GM19467 (cell line): Measurements from ENCODE around the gene LMAN2L.

Source experiments
- ATAC-seq: cut with Tn5 transposase; IDR thresholded peaks from one replicate; pipeline ENCODE4 v1.9.1; 2021; ENCODE audit warnings: mild to moderate bottlenecking, moderate library complexity; ENCODE audit not compliant: unreplicated experiment

The LMAN2L gene

GRCh38 chr2:96739633-96740428, at the start of gene LMAN2L:
Gene LMAN2L, minus strand, starts transcription at chr2:96740064. Its CDS starts 24 bp downstream, at chr2:96740040.
- ATAC-seq = peak; percentile 98

- no peak for ATAC-seq
Observed at GRCh38 chr2:96789245-96789617, 49.4 kb upstream of the LMAN2L start.

DNA sequence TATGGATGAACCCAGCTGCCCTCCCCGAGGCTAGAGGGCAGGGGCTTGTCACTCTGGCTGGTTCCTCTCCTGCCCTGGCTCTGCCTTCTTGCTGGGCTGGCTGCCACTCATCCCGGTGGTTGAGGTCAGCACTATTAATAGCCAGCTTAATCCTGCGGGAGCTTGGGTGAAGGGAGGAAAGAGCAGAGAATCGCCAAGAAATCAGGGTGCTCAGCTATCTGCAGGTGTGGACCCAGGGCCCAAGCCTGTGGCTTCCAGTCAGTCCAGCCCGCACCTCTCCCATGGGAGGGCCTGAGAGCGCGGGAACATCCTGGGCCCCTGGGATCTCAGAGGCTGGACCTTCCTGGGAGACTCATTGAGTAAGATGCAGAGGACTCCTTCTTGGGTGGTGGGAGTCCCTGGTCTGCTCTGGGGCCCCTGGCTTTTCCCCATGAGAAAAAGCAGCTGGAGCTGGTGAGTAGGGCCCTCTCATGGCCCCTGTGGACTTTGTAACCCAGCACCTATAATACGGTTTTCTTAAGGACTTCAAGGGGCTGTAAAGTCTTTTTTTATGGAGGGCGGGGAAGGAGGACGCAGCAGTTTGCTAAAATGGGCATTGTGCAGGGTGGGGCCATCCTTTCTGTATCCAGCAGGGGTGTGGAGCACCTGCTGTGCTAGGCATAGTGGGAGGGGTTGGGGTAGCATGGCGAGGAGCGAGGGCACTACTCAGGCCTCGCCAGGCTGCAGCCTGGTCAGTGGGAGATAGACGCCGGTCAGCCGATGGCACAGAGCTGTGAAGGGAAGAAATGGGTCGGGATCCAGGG, 48.8 kb upstream of the LMAN2L start:
- ATAC-seq = no peak

DNA sequence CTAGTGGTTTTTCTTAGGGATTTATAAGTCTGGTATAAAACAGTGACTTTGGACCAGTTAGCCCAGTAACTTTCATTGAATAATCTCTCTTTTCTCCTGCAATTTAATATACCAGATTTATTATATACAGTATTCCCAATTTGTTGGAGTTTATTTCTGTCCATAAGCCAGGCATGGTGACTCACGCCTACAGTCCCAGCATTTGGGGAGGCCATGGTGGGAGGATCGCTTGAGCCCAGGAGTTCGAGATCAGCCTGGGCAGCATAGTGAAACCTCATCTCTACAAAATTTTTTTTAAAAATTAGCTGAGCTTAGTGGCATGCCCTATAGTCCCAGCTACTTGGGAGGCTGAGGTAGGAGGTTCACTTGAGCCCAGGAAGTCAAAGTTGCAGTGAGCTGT, 47.5 kb upstream of the LMAN2L start:
- no peak for ATAC-seq

GRCh38 chr2:96783388-96783787, 43.5 kb upstream of the LMAN2L start:
- no peak for ATAC-seq

DNA sequence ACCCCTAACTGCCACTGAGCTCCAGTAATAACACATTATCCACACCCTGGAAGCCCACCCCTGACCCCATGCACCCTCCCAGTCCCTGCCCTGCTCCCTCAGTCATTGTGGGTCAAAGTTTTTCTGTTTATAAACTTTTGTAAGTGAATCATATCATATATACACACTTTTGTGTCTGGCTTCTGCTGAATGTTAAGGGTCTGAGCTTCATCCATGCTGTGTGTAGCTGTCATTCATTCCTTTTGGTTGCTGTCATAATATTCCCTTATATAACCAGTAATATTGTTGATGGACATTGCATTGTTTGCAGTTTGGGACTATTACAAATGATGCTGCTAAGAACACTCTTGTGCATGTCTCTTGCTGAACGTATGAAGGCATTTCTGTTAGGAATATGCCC, 35.3 kb upstream of the LMAN2L start:
- no peak for ATAC-seq

- peak; percentile 40 for ATAC-seq
Observed at GRCh38 chr2:96773922-96774321, 34.1 kb upstream of the LMAN2L start.

GRCh38 chr2:96772903-96773671, 33.2 kb upstream of the LMAN2L start:
- no peak for ATAC-seq

- ATAC-seq = no peak
Observed at GRCh38 chr2:96771796-96772618, 32.1 kb upstream of the LMAN2L start.

DNA sequence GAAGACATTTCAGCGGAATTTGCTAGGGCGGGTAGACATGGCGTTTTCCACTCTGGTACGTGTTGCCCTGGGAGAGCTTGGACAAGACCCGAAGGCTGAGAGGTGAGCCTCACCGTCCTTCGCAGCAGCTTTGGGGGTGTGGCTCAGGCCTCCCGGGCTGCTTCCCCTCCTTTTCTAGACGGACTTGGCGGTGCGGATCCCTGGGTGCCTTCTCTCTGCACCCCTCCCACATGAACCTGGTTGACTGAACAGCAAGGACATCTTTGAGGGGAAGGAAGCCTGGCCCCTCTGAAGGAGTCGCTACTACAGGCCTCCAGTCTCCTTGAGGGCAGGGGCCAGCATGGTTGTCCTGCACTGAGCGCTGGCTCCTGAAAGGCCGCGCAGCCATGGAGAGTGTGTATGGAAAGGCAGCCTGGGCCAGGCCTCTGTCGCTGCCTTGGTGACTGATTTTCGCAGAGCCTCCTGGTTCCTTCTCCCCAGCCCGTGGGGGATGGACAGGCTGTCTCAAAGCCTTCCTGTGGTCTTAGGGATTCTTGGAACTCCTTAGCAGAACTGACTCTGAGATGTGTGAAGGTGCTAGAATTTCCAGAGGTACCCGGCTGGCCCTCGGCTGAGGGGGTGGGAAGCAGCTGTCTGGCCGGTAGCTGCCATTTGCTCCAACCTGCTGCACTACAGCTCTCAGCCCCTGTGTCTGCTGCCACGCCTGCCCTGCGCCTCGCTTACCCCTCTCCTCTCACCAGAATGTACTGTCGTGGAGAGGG, 30.8 kb upstream of the LMAN2L start:
- no peak for ATAC-seq

GRCh38 chr2:96769814-96770213, 29.9 kb upstream of the LMAN2L start:
- ATAC-seq = no peak

- ATAC-seq = no peak
Observed at GRCh38 chr2:96768083-96768561, 28.3 kb upstream of the LMAN2L start.

DNA sequence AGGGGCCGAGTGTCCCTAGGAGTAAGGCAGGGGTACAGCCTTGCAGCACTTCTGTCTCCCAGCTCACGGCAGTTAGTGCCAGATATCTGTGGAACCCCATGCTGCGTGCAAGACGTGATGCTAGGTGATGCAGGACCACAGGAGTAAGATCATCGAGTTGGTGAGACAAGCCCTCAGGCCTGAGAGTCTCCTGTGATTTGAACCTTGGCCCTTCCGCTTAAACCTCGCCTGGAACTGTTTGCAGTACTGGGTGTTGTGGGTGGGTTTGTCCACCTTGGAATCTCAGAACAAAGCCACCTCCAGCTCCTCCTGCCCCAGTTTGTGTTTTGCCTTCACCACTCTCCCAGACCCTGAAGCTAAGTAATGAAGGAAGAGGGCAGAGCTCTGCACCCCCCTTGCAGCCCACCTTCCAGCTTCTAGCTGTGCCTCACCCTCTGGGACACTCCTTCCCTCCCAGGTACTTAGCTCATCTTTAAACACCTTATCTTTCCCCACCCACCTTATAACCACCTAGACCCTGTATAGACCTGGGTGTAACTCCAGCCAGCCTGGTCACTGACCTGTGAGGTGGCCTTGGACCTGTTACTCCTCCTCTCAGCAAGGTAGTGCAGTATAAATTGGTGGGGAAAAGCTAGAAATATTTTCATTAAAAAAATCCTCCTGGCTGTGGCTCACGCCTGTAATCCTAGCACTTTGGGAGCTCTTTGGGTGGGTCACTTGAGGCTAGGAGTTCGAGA, 27.4 kb upstream of the LMAN2L start:
- ATAC-seq = no peak

DNA sequence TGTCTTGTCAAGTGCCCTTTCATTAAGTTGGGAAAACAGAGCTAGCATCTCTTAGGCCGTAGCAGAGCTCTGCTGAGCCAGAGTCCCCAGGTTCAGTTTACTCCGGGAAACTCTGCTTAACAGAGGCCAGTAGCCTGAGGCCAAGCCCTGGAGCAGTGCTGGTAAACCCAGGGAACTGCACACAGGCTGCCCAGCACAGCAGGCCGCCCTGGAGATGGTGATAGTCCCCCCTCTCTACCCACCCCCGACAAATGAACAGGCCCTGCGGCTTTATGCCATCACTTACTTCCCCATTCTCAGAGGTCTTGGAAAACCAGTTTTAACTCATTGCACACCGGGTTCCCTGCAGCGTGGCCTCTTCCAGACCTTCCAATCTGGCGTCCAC, 24.4 kb upstream of the LMAN2L start:
- ATAC-seq = no peak

DNA sequence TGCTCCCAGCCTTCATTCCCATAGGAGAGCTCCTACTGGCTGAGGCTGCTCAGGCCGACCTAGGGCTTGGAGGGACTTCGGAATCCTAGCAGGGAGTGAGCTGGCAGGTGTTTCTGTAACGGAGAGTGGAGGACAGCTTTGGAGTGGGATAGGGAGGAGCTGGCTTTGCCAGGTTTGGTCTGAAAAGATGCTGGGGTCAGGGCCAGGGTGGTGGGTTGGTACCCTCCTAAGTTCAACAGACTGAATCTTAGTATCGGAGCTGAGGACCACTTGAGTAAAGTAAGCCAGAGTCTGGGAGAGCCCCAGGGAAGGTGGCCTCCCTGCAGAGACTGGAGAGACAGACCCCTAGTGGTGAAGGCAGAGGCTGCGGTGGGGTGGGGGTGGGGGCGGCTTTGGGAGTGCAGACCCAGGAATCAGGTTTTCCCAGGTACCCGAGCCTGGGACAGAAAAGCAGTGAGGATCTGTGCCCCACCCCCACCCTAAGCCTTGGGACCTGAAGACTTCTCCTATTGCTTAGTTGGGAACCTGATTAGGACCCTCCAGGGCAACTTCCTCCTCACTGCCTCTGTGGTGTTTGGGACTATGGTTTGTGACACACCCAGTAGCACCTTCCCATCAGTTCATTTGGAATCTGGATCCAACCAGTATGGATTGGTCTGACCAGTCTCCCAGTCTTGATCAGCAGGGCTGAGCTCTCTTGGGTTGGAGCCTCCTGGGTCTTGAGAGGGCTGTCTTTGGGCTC, 23.8 kb upstream of the LMAN2L start:
- ATAC-seq = no peak

DNA sequence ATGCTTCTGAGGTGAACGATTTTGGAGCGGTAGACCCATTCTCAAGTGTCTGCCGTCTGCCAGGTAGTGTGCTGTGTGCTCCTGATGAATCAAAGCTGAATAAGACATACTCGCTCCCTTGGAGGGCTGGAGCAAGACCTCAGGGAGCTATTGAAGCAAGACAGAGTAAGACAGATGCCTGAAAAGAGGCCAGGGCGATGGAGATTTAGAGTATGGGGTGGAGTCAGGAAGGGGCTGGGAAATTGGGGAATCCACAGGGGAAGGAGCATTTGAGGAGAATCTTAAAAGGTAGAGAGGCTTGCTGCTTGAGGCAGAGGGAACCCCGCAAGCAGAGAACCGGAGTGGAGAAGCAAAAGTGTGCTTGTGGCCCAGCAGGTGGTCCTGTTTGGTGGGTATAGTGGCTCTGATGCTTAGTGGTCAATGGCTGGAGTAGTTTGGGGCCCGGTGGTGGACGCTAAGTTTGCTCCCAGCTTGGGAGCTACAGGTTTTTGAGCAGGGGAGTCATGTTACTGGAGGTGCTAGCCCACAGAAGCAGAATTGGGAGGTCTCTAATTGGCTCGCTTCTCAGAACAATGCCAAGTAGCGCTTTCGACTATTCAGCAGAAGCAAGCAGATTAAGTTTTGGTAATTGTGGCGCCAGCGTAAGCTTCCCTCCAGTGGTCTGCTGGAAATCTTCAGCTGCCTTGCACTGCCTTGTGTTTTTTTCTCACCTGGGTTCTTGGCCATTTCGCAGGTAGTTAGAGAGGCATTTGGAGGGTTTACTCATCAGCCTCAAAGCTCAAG, 22.9 kb upstream of the LMAN2L start:
- ATAC-seq = no peak

GRCh38 chr2:96760986-96761832, 21.3 kb upstream of the LMAN2L start:
- ATAC-seq = peak; percentile 13
